Thoracic aorta (tissue), 2 donors: ENCODE measurements around the gene FITM1. TPM values are rescaled to one million over a fixed set of nuclear protein-coding genes. Genes with fewer than 3 reads are reported as not detected.

Experiments
- ATAC-seq: fragments of 150-250 bp; one replicate; pipeline ENCODE4 v1.8.0; 2017; ENCODE audit warnings: low read depth; ENCODE audit not compliant: insufficient number of reproducible peaks, low FRiP score
- DNase-seq: peaks from one replicate; pipeline ENCODE4 v3.0.0-alpha.2; 2020; ENCODE audit warnings: low spot score
- H3K27ac ChIP-seq, 2 donors: fragments of 200-600 bp; sonication (generic); 1 replicate in 1 of 2; 2 replicates in 1 of 2; pipeline ENCODE4 v1.5.1; 2016; ENCODE audit warnings: mild to moderate bottlenecking in 2 of 2, moderate library complexity in 2 of 2
- H3K27me3 ChIP-seq: fragments of 200-600 bp; sonication (generic); replicated peaks from 2 replicates; pipeline ENCODE4 v1.6.0; 2016; ENCODE audit warnings: mild to moderate bottlenecking; ENCODE audit not compliant: insufficient read depth
- H3K36me3 ChIP-seq: fragments of 200-600 bp; sonication (generic); one replicate; pipeline ENCODE4 v1.5.1; 2016
- H3K4me1 ChIP-seq, 2 donors: fragments of 200-600 bp; sonication (generic); 1 replicate in 1 of 2; 2 replicates in 1 of 2; pipeline versions ENCODE4 v1.5.1 to v1.6.0; 2016; ENCODE audit warnings: low read depth in 2 of 2, mild to moderate bottlenecking in 1 of 2; ENCODE audit not compliant: control insufficient read depth in 1 of 2
- H3K4me3 ChIP-seq: fragments of 200-600 bp; sonication (generic); 2 replicates; pipeline ENCODE4 v1.5.1; 2016; ENCODE audit warnings: mild to moderate bottlenecking
- H3K9me3 ChIP-seq: fragments of 200-600 bp; sonication (generic); 2 replicates; pipeline ENCODE4 v1.5.1; 2016
- CTCF ChIP-seq: fragments of 200-600 bp; sonication (generic); IDR thresholded peaks from one replicate; pipeline ENCODE4 v1.5.1; 2019; ENCODE audit warnings: antibody characterized with exemption
- total RNA-seq, 2 donors: library from RNA; depleted of rRNA; stranded (reverse); fragments of >200 nt; gene quantifications; one replicate each; pipeline versions ENCODE4 v1.1.0 to v1.2.3, GENCODE V29; 2016

Gene FITM1
- total RNA-seq, 2 donors from 2014 or later: 0.78 TPM; not detected in 1

- no peak overlapping the region for H3K4me3 ChIP-seq
- no peak overlapping the region for H3K27ac ChIP-seq
- H3K4me1 ChIP-seq: peaks cover 0 to 16% of the 10 kb centered on the region in 2 donors
- H3K27me3 ChIP-seq: no peaks in the 10 kb centered on the region
- no peak for TF ChIP-seq CTCF
- no peaks in the 10 kb centered on the region for H3K36me3 ChIP-seq
- H3K9me3 ChIP-seq: no peaks in the 10 kb centered on the region
- ATAC-seq (no peak), DNase-seq (no peak)
Observed at GRCh38 chr14:24083462-24083861, 47.0 kb upstream of the FITM1 start.

GRCh38 chr14:24084440-24084839 is 46.0 kb upstream of the FITM1 start:
- H3K9me3 ChIP-seq: no peaks in the 10 kb centered on the region
- H3K4me1 ChIP-seq: peaks cover 0 to 16% of the 10 kb centered on the region in 2 donors
- no peak for ATAC-seq
- no peaks in the 10 kb centered on the region for H3K27me3 ChIP-seq
- no peak overlapping the region for H3K4me3 ChIP-seq
- DNase-seq: no peak
- no peaks in the 10 kb centered on the region for H3K36me3 ChIP-seq
- no peak overlapping the region for H3K27ac ChIP-seq
- no peak for TF ChIP-seq CTCF

GRCh38 chr14:24085215-24085614 is 45.2 kb upstream of the FITM1 start:
- DNase-seq (no peak), ATAC-seq (no peak)
- no peak overlapping the region for H3K27ac ChIP-seq
- no peaks in the 10 kb centered on the region for H3K27me3 ChIP-seq
- TF ChIP-seq CTCF: no peak
- H3K9me3 ChIP-seq: no peaks in the 10 kb centered on the region
- H3K4me1 ChIP-seq: peaks cover 0 to 16% of the 10 kb centered on the region in 2 donors
- no peak overlapping the region for H3K4me3 ChIP-seq
- no peaks in the 10 kb centered on the region for H3K36me3 ChIP-seq

GRCh38 chr14:24086193-24086955 is 44.1 kb upstream of the FITM1 start:
- no peak for TF ChIP-seq CTCF

GRCh38 chr14:24087004-24087403 is 43.5 kb upstream of the FITM1 start:
- Histone ChIP-seq H3K27me3 (no peaks in the 10 kb centered on the region), H3K4me1 (no peaks in the 10 kb centered on the region), H3K36me3 (no peaks in the 10 kb centered on the region), H3K4me3 (no peak overlapping the region), H3K27ac (no peak overlapping the region), H3K9me3 (no peaks in the 10 kb centered on the region)
- DNase-seq: no peak
- TF ChIP-seq CTCF: no peak
- ATAC-seq: no peak

More at GRCh38 chr14:24086193-24086955, 44.1 kb upstream of the FITM1 start:
- ATAC-seq (no peak), DNase-seq (no peak)
- H3K4me1 ChIP-seq: peaks cover 0 to 5% of the 10 kb centered on the region in 2 donors
- no peak overlapping the region for H3K4me3 ChIP-seq
- no peaks in the 10 kb centered on the region for H3K9me3 ChIP-seq
- H3K36me3 ChIP-seq: no peaks in the 10 kb centered on the region
- H3K27ac ChIP-seq: no peak overlapping the region
- no peaks in the 10 kb centered on the region for H3K27me3 ChIP-seq
